Ovary (tissue), 3 donors: ENCODE results near the gene RNF212.

Experiments
- CTCF ChIP-seq, 3 donors: fragments of 450-650 bp in 2 of 3; fragments of 200-600 bp in 1 of 3; IDR thresholded peaks; one replicate each; pipeline versions ENCODE4 v1.5.1 to v1.8.0; 2016 to 2022; ENCODE audit warnings: antibody characterized with exemption in 3 of 3, mild to moderate bottlenecking in 1 of 3
- EP300 ChIP-seq: sonication (generic); formaldehyde crosslinking; IDR thresholded peaks from one replicate; pipeline ENCODE4 v1.6.1; 2017; ENCODE audit warnings: antibody characterized with exemption
- donor health status: DM: no; HTN: no; CAD: no.

DNA sequence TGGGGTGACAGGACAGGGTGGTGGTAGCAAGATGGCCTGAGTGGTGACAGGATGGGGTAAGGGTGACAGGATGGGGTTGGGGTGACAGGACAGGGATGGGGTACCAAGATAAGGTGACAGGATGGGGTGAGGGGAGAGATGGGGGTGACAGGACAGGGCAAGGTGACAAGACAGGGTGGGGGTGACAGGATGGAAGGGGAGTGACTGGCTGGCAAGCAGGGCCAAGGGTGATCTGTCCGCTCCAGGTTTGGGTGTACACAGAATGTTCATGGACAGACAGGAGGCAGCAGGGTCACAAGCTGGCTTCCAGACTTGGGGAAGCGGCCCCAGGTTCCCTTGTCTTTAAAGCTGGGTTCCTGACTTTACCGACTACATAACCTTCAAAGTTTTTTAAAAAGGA lies 23.3 kb downstream of the RNF212 start:
- TF ChIP-seq EP300 (no peak), CTCF (IDR thresholded peaks at IDR 0.05) (no peak)
